ENCODE measurements around the gene CRYBG1.
"Not testable (repeated sequence)": the region's sequence is repeated elsewhere in the genome, so short reads cannot be mapped to it uniquely, and the experiment has no call there.

CRYBG1 gene

GRCh38 chr6:106549521-106549920, 189.0 kb downstream of the CRYBG1 start:
- no peak overlapping the region for H3K27ac ChIP-seq
- TF ChIP-seq, protein P1, sequence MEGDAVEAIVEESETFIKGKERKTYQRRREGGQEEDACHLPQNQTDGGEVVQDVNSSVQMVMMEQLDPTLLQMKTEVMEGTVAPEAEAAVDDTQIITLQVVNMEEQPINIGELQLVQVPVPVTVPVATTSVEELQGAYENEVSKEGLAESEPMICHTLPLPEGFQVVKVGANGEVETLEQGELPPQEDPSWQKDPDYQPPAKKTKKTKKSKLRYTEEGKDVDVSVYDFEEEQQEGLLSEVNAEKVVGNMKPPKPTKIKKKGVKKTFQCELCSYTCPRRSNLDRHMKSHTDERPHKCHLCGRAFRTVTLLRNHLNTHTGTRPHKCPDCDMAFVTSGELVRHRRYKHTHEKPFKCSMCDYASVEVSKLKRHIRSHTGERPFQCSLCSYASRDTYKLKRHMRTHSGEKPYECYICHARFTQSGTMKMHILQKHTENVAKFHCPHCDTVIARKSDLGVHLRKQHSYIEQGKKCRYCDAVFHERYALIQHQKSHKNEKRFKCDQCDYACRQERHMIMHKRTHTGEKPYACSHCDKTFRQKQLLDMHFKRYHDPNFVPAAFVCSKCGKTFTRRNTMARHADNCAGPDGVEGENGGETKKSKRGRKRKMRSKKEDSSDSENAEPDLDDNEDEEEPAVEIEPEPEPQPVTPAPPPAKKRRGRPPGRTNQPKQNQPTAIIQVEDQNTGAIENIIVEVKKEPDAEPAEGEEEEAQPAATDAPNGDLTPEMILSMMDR (conservative IDR thresholded peaks at IDR 0.05) = no peak
- TF ChIP-seq ZFX (IDR thresholded peaks at IDR 0.05) = no peak

DNA sequence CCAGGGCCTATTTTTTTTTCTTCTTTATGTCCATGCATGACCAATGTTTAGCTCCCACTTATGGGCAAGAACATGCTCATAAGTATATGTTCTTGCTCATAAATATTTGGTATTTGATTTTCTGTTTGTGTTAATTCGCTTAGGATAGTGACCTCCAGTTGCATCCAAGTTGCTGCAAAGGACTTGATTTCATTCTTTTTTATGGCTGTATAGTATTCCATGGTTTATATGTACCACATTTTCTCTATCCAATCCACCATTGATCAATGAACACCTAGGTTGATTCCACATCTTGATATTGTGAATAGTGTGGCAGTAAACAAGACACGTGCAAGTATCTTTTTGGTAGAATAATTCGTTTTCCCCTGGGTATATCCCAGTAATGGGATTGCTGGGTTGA, 190.6 kb downstream of the CRYBG1 start:
- no peak overlapping the region for H3K27ac ChIP-seq
- TF ChIP-seq, protein P1 (conservative IDR thresholded peaks at IDR 0.05) = no peak
- no peak for TF ChIP-seq ZFX (IDR thresholded peaks at IDR 0.05)

DNA sequence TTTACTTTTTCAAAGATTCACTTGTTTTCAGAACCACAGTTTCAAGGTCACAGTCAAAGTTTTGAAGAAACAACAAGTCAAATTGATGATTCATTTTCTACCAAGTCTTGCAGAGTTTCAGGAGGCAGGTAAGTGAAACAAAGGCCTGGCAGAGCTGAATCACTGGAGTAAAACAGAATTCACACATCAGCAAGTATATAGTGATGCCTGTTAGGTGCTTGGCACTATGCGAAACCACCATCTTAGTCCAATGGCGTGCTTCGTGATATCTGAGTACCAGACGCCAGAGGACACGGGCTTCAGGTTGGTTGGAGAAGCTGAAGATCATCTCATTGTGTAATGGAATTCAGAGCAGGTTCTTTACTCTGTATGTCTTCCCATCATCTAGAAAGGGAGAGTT, 192.9 kb downstream of the CRYBG1 start:
- H3K27ac ChIP-seq = no peak overlapping the region
- no peak for TF ChIP-seq ZFX (IDR thresholded peaks at IDR 0.05)
- TF ChIP-seq, protein P1 (conservative IDR thresholded peaks at IDR 0.05) = no peak

DNA sequence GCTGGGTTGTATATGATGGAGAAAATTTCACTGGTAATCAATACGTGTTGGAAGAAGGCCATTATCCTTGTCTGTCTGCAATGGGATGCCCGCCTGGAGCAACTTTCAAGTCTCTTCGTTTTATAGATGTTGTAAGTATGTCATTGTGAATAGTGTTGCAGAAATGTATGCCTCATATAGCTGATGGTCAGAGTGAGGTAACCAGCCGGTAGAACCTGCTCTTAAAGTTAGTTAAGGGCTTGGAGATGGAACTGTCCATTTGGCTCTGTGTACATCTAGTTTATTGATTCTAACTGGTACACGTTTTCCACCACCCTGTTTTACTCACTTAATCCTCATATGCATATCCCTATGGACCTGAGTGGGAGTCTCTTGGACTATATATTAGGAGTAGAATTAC, 195.2 kb downstream of the CRYBG1 start:
- TF ChIP-seq, protein P1 (conservative IDR thresholded peaks at IDR 0.05) = no peak
- TF ChIP-seq ZFX (IDR thresholded peaks at IDR 0.05) = no peak
- no peak overlapping the region for H3K27ac ChIP-seq

GRCh38 chr6:106556368-106556960, 195.9 kb downstream of the CRYBG1 start:
- no peak overlapping the region for H3K27ac ChIP-seq

GRCh38 chr6:106557837-106558236, 197.3 kb downstream of the CRYBG1 start:
- no peak for TF ChIP-seq ZFX (IDR thresholded peaks at IDR 0.05)
- TF ChIP-seq, protein P1 (conservative IDR thresholded peaks at IDR 0.05) = no peak
- H3K27ac ChIP-seq = no peak overlapping the region

More at GRCh38 chr6:106556368-106556960, 195.9 kb downstream of the CRYBG1 start:
- TF ChIP-seq ZFX (IDR thresholded peaks at IDR 0.05) = no peak
- TF ChIP-seq, protein P1 (conservative IDR thresholded peaks at IDR 0.05) = peak; percentile 56

DNA sequence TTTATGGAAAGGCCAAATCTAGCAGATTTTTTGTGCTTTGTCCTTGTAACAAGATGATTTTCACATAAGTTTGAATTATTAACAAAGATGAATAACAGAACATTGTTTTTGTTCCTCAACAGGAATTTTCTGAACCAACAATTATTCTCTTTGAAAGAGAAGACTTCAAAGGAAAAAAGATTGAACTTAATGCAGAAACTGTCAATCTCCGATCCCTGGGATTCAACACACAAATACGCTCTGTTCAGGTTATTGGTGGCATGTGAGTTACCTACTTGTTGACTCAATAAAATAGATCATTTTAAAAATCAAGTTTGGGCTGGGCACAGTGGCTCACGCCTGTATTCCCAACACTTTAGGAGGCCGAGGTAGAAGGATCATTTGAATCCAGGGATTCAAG, 197.8 kb downstream of the CRYBG1 start:
- H3K27ac ChIP-seq = no peak overlapping the region
- TF ChIP-seq, protein P1 (conservative IDR thresholded peaks at IDR 0.05) = no peak
- TF ChIP-seq ZFX (IDR thresholded peaks at IDR 0.05) = no peak

GRCh38 chr6:106559659-106560058, 199.1 kb downstream of the CRYBG1 start:
- H3K27ac ChIP-seq = not testable (repeated sequence)
